GM23338 (cell line): ENCODE results near the gene PTGR3.

Experiments used
- CREB1 ChIP-seq: fragments of 250-450 bp; sonication (Bioruptor Pico); IDR thresholded peaks from 2 replicates; pipeline ENCODE4 v1.5.0; 2020; ENCODE audit warnings: low read depth, mild to moderate bottlenecking, moderate library complexity
- CTCF ChIP-seq, 2 experiments: fragments of 200-600 bp in 1 of 2; sonication (generic) in 1 of 2; conservative IDR thresholded peaks; 2 replicates each; pipeline versions ENCODE4 v1.5.1 to v1.6.1; 2016 to 2017; ENCODE audit warnings: antibody characterized with exemption in 2 of 2, low read depth in 2 of 2, mild to moderate bottlenecking in 2 of 2, moderate library complexity in 1 of 2
- ETS1 ChIP-seq: IDR thresholded peaks from 2 replicates; pipeline ENCODE4 v1.6.1; 2016; ENCODE audit warnings: antibody characterized with exemption
- EZH2 ChIP-seq: fragments of 200-600 bp; sonication (generic); IDR thresholded peaks from one replicate; pipeline ENCODE4 v1.8.0; 2017; ENCODE audit warnings: antibody characterized with exemption, mild to moderate bottlenecking, low read depth; ENCODE audit not compliant: unreplicated experiment
- EZH2phosphoT487 ChIP-seq: fragments of 200-600 bp; sonication (generic); IDR thresholded peaks from one replicate; pipeline ENCODE4 v1.8.1; 2018; ENCODE audit warnings: antibody characterized with exemption; ENCODE audit not compliant: unreplicated experiment
- POLR2AphosphoS5 ChIP-seq: IDR thresholded peaks from 2 replicates; pipeline ENCODE4 v1.6.1; 2016; ENCODE audit warnings: antibody characterized with exemption, low read depth
- ZNF114 ChIP-seq: fragments of 250-450 bp; sonication (Bioruptor Pico); IDR thresholded peaks from 2 replicates; pipeline ENCODE4 v1.5.0; 2020; ENCODE audit warnings: mild to moderate bottlenecking, moderate library complexity
- ZNF331 ChIP-seq: fragments of 250-450 bp; sonication (Bioruptor Pico); IDR thresholded peaks from 2 replicates; pipeline ENCODE4 v1.5.0; 2020; ENCODE audit warnings: low read depth, mild to moderate bottlenecking, moderate library complexity
- ZNF462 ChIP-seq: fragments of 250-450 bp; sonication (Bioruptor Pico); IDR thresholded peaks from 2 replicates; pipeline ENCODE4 v1.5.0; 2020; ENCODE audit warnings: mild to moderate bottlenecking, moderate library complexity
- TF ChIP-seq, protein P1 (sequence below): IDR thresholded peaks from one replicate; pipeline ENCODE4 v1.6.1; 2018; ENCODE audit warnings: antibody characterized with exemption; ENCODE audit not compliant: unreplicated experiment

- TF ChIP-seq EZH2 (no peak), ZNF331 (CRISPR knock-in tag) (no peak), CTCF (conservative IDR thresholded peaks at IDR 0.05; ENCODE audit: low read depth in 2 of 2) (no peak), ZNF114 (CRISPR knock-in tag) (no peak), ZNF462 (no peak), CREB1 (CRISPR knock-in tag) (no peak), POLR2AphosphoS5 (no peak), ETS1 (no peak), EZH2phosphoT487 (no peak)
- TF ChIP-seq, protein P1, sequence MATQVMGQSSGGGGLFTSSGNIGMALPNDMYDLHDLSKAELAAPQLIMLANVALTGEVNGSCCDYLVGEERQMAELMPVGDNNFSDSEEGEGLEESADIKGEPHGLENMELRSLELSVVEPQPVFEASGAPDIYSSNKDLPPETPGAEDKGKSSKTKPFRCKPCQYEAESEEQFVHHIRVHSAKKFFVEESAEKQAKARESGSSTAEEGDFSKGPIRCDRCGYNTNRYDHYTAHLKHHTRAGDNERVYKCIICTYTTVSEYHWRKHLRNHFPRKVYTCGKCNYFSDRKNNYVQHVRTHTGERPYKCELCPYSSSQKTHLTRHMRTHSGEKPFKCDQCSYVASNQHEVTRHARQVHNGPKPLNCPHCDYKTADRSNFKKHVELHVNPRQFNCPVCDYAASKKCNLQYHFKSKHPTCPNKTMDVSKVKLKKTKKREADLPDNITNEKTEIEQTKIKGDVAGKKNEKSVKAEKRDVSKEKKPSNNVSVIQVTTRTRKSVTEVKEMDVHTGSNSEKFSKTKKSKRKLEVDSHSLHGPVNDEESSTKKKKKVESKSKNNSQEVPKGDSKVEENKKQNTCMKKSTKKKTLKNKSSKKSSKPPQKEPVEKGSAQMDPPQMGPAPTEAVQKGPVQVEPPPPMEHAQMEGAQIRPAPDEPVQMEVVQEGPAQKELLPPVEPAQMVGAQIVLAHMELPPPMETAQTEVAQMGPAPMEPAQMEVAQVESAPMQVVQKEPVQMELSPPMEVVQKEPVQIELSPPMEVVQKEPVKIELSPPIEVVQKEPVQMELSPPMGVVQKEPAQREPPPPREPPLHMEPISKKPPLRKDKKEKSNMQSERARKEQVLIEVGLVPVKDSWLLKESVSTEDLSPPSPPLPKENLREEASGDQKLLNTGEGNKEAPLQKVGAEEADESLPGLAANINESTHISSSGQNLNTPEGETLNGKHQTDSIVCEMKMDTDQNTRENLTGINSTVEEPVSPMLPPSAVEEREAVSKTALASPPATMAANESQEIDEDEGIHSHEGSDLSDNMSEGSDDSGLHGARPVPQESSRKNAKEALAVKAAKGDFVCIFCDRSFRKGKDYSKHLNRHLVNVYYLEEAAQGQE, result no peak
Measured at GRCh38 chr18:75199327-75199726, 9.6 kb downstream of the PTGR3 start.
